GM23338 (cell line): ENCODE results near the gene CBFA2T3. TPM values are rescaled to one million over a fixed set of nuclear protein-coding genes. Genes with fewer than 3 reads are reported as not detected.

Experiments used
- ATAC-seq: fragments of 200-7000 bp; cut with Tn5 transposase; 3 replicates; pipeline ENCODE4 v1.9.1; 2020
- DNase-seq: peaks from one replicate; pipeline ENCODE4 v3.0.0-alpha.2; 2015; ENCODE audit warnings: low spot score
- H2AFZ ChIP-seq: fragments of 200-600 bp; sonication (generic); 2 replicates; pipeline ENCODE4 v1.8.0; 2016; ENCODE audit warnings: antibody characterized with exemption, mild to moderate bottlenecking, moderate library complexity
- H3F3A ChIP-seq: fragments of 200-600 bp; sonication (generic); replicated peaks from 2 replicates; pipeline ENCODE4 v1.8.0; 2017; ENCODE audit warnings: antibody characterized with exemption, mixed run types, low read depth
- H3K27ac ChIP-seq: fragments of 200-600 bp; sonication (generic); 2 replicates; pipeline ENCODE4 v1.6.1; 2016; ENCODE audit warnings: low read depth
- H3K27me3 ChIP-seq: fragments of 200-600 bp; sonication (generic); 2 replicates; pipeline ENCODE4 v1.8.0; 2016; ENCODE audit warnings: mild to moderate bottlenecking, mixed run types, moderate library complexity; ENCODE audit not compliant: insufficient read depth
- H3K36me3 ChIP-seq: fragments of 200-600 bp; sonication (generic); 2 replicates; pipeline ENCODE4 v1.8.0; 2016; ENCODE audit warnings: mild to moderate bottlenecking; ENCODE audit not compliant: insufficient read depth
- H3K4me1 ChIP-seq: fragments of 200-600 bp; sonication (generic); 2 replicates; pipeline ENCODE4 v1.8.0; 2016; ENCODE audit warnings: mild to moderate bottlenecking, moderate library complexity; ENCODE audit not compliant: insufficient read depth
- H3K4me2 ChIP-seq: fragments of 200-600 bp; sonication (generic); 2 replicates; pipeline ENCODE4 v1.7.1; 2017; ENCODE audit warnings: mixed run types
- H3K4me3 ChIP-seq: fragments of 200-600 bp; sonication (generic); 2 replicates; pipeline ENCODE4 v1.6.1; 2016; ENCODE audit warnings: mixed run types
- H3K79me2 ChIP-seq: fragments of 200-600 bp; sonication (generic); replicated peaks from 2 replicates; pipeline ENCODE4 v1.8.0; 2017; ENCODE audit warnings: mild to moderate bottlenecking; ENCODE audit not compliant: insufficient read depth
- H3K9me2 ChIP-seq: fragments of 200-600 bp; sonication (generic); 2 replicates; pipeline ENCODE4 v1.8.0; 2017; ENCODE audit not compliant: insufficient read depth
- H4K20me1 ChIP-seq: fragments of 200-600 bp; sonication (generic); replicated peaks from 2 replicates; pipeline ENCODE4 v1.8.0; 2017; ENCODE audit warnings: mild to moderate bottlenecking; ENCODE audit not compliant: insufficient read depth
- H3K27ac Mint-ChIP-seq: 2 replicates; pipeline ENCODE4 v1.8.0; 2020; ENCODE audit warnings: inconsistent platforms, mild to moderate bottlenecking, moderate library complexity, mixed read lengths
- H3K27me3 Mint-ChIP-seq: 3 replicates; pipeline ENCODE4 v1.8.0; 2022; ENCODE audit warnings: low read depth, mild to moderate bottlenecking, moderate library complexity, mixed read lengths, inconsistent platforms; ENCODE audit not compliant: insufficient read depth, poor library complexity
- H3K36me3 Mint-ChIP-seq: 3 replicates; pipeline ENCODE4 v1.8.0; 2021; ENCODE audit warnings: low read depth, mild to moderate bottlenecking, inconsistent platforms, moderate library complexity, mixed read lengths
- H3K4me1 Mint-ChIP-seq: 3 replicates; pipeline ENCODE4 v1.8.0; 2020; ENCODE audit warnings: mild to moderate bottlenecking, inconsistent platforms, mixed read lengths
- H3K4me3 Mint-ChIP-seq: 3 replicates; pipeline ENCODE4 v1.8.0; 2021; ENCODE audit warnings: moderate library complexity, mild to moderate bottlenecking, inconsistent platforms, mixed read lengths
- H3K9me3 Mint-ChIP-seq: 3 replicates; pipeline ENCODE4 v1.8.0; 2020; ENCODE audit warnings: moderate library complexity, mild to moderate bottlenecking, inconsistent platforms, mixed read lengths
- CREB1 ChIP-seq: fragments of 250-450 bp; sonication (Bioruptor Pico); IDR thresholded peaks from 2 replicates; pipeline ENCODE4 v1.5.0; 2020; ENCODE audit warnings: low read depth, mild to moderate bottlenecking, moderate library complexity
- CTCF ChIP-seq, 2 experiments: fragments of 200-600 bp in 1 of 2; sonication (generic) in 1 of 2; conservative IDR thresholded peaks; 2 replicates each; pipeline versions ENCODE4 v1.5.1 to v1.6.1; 2016 to 2017; ENCODE audit warnings: antibody characterized with exemption in 2 of 2, low read depth in 2 of 2, mild to moderate bottlenecking in 2 of 2, moderate library complexity in 1 of 2
- EZH2phosphoT487 ChIP-seq: fragments of 200-600 bp; sonication (generic); IDR thresholded peaks from one replicate; pipeline ENCODE4 v1.8.1; 2018; ENCODE audit warnings: antibody characterized with exemption; ENCODE audit not compliant: unreplicated experiment
- JUNB ChIP-seq: IDR thresholded peaks from one replicate; pipeline ENCODE4 v1.6.1; 2016; ENCODE audit warnings: antibody characterized with exemption; ENCODE audit not compliant: unreplicated experiment
- NANOG ChIP-seq: IDR thresholded peaks from 2 replicates; pipeline ENCODE4 v1.6.1; 2016; ENCODE audit warnings: antibody characterized with exemption, borderline replicate concordance
- POLR2AphosphoS5 ChIP-seq: IDR thresholded peaks from 2 replicates; pipeline ENCODE4 v1.6.1; 2016; ENCODE audit warnings: antibody characterized with exemption, low read depth
- REST ChIP-seq: IDR thresholded peaks from one replicate; pipeline ENCODE4 v1.6.1; 2018; ENCODE audit warnings: antibody characterized with exemption; ENCODE audit not compliant: unreplicated experiment
- STAT1 ChIP-seq: IDR thresholded peaks from one replicate; pipeline ENCODE4 v1.6.1; 2016; ENCODE audit warnings: antibody characterized with exemption; ENCODE audit not compliant: unreplicated experiment
- ZNF114 ChIP-seq: fragments of 250-450 bp; sonication (Bioruptor Pico); IDR thresholded peaks from 2 replicates; pipeline ENCODE4 v1.5.0; 2020; ENCODE audit warnings: mild to moderate bottlenecking, moderate library complexity
- polyA plus RNA-seq: library from polyadenylated mRNA; unstranded; fragments of >200 nt; fragmentation: Nextera tagmentation; extraction: Ambion mirVana; gene quantifications from 2 replicates; pipeline ENCODE4 v1.2.1, GENCODE V29; 2016
- total RNA-seq: library from RNA; depleted of rRNA; stranded (reverse); fragments of >200 nt; shearing (Covaris generic); gene quantifications from 2 replicates; pipeline ENCODE4 v1.2.3, GENCODE V29; 2014
- TF ChIP-seq, protein P1 (sequence below): IDR thresholded peaks from 2 replicates; pipeline ENCODE4 v1.6.1; 2016; ENCODE audit warnings: antibody characterized with exemption
- TF ChIP-seq, protein P2 (sequence below): fragments of 250-450 bp; sonication (Bioruptor Pico); IDR thresholded peaks from 2 replicates; pipeline ENCODE4 v1.5.0; 2020; ENCODE audit warnings: mild to moderate bottlenecking, moderate library complexity

CBFA2T3 gene
- total and polyA plus RNA-seq, 2 experiments from 2014 or later: 0.87 to 1.5 TPM

DNA sequence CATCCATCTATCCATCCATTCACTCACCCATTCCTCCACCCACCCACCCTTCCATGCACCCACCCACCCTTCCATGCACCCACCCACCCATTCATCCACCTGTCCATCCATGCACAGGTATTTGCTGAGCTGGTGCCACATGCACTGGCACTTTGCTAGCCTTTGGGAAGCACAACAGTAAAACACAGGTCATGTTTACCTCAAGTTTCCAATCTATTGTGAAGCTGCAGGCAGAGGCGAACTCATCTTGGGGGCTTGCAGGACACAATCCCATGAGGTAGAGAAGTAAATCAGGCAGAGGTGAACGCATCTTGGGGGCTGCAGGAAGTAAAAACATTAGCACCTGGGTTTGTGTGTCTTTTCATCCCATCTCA is 35.6 kb upstream of the CBFA2T3 start:
- H2AFZ ChIP-seq: no peak overlapping the region
- TF ChIP-seq, protein P1, sequence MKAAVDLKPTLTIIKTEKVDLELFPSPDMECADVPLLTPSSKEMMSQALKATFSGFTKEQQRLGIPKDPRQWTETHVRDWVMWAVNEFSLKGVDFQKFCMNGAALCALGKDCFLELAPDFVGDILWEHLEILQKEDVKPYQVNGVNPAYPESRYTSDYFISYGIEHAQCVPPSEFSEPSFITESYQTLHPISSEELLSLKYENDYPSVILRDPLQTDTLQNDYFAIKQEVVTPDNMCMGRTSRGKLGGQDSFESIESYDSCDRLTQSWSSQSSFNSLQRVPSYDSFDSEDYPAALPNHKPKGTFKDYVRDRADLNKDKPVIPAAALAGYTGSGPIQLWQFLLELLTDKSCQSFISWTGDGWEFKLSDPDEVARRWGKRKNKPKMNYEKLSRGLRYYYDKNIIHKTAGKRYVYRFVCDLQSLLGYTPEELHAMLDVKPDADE: no peak
- TF ChIP-seq CREB1 (CRISPR knock-in tag) (no peak), REST (no peak), JUNB (no peak), POLR2AphosphoS5 (no peak), STAT1 (no peak), ZNF114 (CRISPR knock-in tag) (no peak), NANOG (no peak), EZH2phosphoT487 (no peak), CTCF (conservative IDR thresholded peaks at IDR 0.05; ENCODE audit: low read depth in 2 of 2) (no peak)
- TF ChIP-seq, protein P2, sequence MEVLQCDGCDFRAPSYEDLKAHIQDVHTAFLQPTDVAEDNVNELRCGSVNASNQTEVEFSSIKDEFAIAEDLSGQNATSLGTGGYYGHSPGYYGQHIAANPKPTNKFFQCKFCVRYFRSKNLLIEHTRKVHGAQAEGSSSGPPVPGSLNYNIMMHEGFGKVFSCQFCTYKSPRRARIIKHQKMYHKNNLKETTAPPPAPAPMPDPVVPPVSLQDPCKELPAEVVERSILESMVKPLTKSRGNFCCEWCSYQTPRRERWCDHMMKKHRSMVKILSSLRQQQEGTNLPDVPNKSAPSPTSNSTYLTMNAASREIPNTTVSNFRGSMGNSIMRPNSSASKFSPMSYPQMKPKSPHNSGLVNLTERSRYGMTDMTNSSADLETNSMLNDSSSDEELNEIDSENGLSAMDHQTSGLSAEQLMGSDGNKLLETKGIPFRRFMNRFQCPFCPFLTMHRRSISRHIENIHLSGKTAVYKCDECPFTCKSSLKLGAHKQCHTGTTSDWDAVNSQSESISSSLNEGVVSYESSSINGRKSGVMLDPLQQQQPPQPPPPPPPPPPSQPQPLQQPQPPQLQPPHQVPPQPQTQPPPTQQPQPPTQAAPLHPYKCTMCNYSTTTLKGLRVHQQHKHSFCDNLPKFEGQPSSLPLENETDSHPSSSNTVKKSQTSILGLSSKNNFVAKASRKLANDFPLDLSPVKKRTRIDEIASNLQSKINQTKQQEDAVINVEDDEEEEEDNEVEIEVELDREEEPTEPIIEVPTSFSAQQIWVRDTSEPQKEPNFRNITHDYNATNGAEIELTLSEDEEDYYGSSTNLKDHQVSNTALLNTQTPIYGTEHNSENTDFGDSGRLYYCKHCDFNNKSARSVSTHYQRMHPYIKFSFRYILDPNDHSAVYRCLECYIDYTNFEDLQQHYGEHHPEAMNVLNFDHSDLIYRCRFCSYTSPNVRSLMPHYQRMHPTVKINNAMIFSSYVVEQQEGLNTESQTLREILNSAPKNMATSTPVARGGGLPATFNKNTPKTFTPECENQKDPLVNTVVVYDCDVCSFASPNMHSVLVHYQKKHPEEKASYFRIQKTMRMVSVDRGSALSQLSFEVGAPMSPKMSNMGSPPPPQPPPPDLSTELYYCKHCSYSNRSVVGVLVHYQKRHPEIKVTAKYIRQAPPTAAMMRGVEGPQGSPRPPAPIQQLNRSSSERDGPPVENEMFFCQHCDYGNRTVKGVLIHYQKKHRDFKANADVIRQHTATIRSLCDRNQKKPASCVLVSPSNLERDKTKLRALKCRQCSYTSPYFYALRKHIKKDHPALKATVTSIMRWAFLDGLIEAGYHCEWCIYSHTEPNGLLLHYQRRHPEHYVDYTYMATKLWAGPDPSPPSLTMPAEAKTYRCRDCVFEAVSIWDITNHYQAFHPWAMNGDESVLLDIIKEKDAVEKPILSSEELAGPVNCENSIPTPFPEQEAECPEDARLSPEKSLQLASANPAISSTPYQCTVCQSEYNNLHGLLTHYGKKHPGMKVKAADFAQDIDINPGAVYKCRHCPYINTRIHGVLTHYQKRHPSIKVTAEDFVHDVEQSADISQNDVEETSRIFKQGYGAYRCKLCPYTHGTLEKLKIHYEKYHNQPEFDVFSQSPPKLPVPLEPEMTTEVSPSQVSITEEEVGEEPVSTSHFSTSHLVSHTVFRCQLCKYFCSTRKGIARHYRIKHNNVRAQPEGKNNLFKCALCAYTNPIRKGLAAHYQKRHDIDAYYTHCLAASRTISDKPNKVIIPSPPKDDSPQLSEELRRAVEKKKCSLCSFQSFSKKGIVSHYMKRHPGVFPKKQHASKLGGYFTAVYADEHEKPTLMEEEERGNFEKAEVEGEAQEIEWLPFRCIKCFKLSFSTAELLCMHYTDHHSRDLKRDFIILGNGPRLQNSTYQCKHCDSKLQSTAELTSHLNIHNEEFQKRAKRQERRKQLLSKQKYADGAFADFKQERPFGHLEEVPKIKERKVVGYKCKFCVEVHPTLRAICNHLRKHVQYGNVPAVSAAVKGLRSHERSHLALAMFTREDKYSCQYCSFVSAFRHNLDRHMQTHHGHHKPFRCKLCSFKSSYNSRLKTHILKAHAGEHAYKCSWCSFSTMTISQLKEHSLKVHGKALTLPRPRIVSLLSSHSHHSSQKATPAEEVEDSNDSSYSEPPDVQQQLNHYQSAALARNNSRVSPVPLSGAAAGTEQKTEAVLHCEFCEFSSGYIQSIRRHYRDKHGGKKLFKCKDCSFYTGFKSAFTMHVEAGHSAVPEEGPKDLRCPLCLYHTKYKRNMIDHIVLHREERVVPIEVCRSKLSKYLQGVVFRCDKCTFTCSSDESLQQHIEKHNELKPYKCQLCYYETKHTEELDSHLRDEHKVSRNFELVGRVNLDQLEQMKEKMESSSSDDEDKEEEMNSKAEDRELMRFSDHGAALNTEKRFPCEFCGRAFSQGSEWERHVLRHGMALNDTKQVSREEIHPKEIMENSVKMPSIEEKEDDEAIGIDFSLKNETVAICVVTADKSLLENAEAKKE: no peak
- H4K20me1 ChIP-seq: no peaks in the 10 kb centered on the region
- H3K9me2 ChIP-seq: no peaks in the 10 kb centered on the region
- H3K79me2 ChIP-seq: no peaks in the 10 kb centered on the region
- no peak overlapping the region for H3K4me2 ChIP-seq
- ATAC-seq (no peak), DNase-seq (no peak)
- no peaks in the 10 kb centered on the region for H3K36me3 ChIP-seq
- no peaks in the 10 kb centered on the region for H3K27me3 ChIP-seq
- Mint-ChIP-seq H3K36me3 (no peaks in the 10 kb centered on the region; the same call in 2 of the 3 replicates), H3K4me3 (no peak overlapping the region), H3K9me3 (peaks cover 16% of the 10 kb centered on the region), H3K27ac (no peak overlapping the region), H3K27me3 (peaks cover 15% of the 10 kb centered on the region), H3K4me1 (no peaks in the 10 kb centered on the region)
- no peak overlapping the region for H3K4me3 ChIP-seq
- no peak overlapping the region for H3K27ac ChIP-seq
- no peaks in the 10 kb centered on the region for H3F3A ChIP-seq
- H3K4me1 ChIP-seq: no peaks in the 10 kb centered on the region
